Hypothalamus (tissue), 51 donors: ENCODE data around the gene ADAMTSL1.

Experiments
- DNase-seq, 51 donors: peaks; one replicate each; lab custom pipeline; 2025; lab: John Stamatoyannopoulos, UW

Gene ADAMTSL1

DNA sequence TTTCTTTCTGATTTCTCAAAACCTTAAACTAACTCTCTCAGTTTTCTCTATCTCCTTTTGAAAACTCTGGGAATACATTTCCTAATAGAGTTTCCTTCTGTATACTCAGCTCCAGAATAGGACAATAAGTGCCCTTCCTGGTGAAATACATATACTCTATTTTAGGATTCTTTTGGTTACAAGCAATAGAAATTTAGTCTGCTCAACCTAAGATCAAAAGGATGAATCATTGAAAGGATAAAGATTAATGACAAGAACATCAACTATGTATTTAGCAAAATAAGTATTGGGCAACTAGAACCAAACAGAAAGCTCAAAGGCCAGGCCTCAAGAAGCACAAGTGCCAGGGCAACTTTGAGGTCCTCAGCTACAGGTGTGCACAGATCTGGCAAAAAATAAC is 127.1 kb downstream of the ADAMTSL1 start:
- no peak for DNase-seq

- no peak for DNase-seq
These were observed 128.0 kb downstream of the ADAMTSL1 start for GRCh38 chr9:18601956-18602355.

DNA sequence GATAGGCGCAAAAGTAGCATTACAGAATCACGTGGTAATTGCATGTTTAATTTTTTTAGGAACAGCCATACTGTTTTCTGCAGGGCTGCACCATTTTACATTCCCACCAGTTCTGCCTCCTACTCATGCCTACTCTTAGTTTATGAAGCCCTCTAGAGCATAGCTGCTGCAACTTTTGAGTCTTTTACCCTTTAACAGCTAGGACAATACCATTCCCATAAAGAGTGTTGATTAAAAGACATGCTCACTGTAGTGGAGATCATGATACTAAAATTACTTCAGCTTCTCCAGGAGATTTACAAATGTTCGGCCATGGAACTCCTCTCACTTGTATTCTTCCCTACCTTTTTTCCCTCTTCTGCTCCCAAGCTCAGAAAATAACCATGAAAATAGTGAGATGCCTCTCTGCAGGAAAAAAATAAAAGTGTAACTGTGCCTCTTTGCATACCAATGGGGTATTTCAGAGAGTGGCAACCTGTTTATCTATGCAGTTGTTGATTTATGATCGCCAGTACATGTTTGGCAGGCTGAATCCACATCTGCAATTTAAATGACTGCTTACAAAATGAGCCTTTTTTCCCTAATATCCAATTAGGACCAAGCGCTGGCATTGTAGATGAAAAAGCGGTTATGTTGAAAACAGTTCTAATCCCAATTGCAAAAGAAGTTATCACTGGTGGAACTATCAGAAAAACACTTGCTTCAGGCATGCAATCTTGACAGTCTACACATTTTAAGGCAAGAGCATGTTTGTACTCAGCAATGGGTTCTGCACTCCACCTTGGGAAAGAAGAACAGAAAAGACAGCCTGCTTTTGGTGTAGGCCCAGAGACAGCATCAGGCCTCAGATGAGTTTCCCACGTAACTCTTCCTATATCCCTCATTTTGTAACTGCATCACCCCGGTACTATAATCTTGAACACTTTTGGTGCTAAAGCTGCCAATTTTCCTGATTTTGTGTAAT is 131.1 kb downstream of the ADAMTSL1 start:
- DNase-seq: peak in 1 of 51 donors; percentile 17

- peak in 1 of 51 donors; percentile 6 for DNase-seq
These were observed 131.8 kb downstream of the ADAMTSL1 start for GRCh38 chr9:18605766-18606180.

DNA sequence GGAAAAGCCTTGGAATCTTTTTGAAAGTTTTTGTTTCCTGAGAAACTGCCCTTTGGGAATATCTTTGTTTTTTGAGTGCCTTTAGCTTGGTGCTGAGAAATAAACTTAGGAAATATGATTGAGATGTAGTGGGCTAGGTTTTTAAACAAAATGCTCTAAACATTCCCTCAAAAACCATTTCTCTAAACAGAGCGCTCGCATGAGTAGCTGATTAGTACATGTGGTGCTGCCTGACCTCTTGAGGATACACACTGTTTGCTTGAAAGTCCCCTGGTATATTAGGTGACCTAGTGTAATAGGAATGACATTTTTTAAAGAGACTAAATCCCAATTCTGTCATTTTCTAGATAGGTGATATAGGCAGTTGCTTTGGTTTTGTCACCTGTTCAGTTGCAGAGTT is 132.3 kb downstream of the ADAMTSL1 start:
- no peak for DNase-seq

DNA sequence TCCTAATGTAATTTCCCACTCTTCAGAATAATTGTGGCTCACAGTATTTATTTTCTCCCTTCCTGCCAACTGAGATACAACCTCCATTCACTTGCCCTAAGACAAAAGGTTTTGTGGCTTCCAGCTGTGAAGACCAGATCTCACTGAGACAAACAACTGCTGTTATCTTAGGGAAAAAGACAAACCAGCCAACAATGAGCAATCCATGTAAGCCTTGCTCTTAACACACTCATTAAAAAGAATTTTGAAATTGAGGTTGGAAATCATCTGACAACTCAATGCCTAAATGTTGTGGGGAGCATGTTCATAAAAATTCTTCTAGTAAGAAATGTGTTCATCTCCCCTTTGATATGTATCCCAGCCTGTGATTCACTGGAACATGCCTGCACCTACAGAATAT is 132.9 kb downstream of the ADAMTSL1 start:
- no peak for DNase-seq

DNA sequence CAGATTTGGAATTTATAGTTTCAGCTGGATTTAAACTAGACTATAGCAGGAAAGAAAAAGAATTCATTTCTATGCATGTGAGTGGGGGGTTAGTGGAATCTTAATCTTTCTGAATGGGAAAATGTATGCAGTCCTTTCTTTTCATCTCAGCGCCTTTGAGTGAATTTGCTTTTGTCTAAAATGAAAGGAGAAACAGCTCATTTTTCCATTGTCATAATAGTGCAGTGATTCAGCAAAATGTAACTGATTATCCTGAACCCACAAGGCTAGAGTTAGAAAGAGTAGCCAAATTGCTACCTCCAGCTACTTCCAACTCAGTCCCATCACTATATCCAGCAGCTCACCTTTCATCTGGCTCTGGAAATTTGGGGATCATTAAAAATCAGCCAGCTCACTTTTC is 134.4 kb downstream of the ADAMTSL1 start:
- DNase-seq: no peak

DNA sequence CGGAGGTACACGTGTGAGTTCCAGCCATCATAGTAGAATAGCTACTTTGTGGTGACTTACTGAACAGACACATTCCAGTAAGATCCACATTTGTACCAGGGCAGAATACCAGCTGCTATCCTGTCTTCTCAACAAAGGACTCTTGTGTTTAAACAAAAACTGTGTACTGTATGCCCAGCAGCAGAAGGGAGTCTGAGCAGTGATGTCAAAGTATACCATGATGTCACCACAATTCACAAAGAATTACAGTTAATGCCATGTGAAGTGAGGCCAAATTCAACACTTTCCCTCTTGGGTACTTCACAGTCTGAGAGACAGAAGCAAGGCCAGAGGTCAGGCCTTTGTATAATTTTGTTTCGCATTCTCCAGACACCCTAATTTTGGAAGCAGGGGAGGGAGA is 137.0 kb downstream of the ADAMTSL1 start:
- peak in 18 of 51 donors; percentile 5 to 73 (median 24) for DNase-seq

DNA sequence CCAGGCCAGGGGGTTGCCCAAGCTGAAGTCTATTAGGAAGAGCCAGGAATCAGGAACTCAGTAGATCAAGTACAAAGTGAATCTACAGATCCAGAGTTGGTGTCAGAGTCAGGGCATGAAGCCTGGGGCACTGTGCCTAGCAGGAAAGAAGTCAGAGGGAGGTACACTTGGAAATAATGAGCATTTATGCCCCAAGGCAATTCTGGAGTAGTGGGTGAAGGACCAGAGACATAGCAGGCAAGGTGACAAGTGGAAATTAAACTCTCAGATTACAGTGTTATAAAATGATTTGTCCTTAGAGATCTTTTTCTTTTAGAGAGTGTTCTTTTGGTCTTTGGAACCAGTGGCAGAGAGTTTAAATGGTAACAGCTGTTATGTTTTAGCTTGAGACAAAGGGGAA is 138.0 kb downstream of the ADAMTSL1 start:
- no peak for DNase-seq

DNA sequence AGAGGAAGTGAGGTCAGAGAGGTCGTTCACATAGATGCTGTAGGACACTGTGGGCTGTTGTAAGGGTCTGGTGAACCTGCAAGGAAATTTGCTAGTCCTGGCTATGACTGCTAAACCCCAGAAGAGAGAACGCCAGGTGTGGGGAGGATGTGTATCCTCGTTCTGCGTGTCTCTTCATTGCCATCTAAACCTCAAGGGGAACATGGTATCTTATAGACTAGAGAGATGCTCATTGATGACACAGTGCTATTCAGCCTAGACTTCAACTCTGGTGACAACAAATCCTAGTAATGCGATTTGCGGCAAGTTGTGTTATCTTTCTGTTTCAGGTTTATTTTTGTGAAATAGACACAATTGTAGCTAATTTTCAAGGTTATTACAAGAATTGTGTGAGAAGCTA is 140.2 kb downstream of the ADAMTSL1 start:
- no peak for DNase-seq

GRCh38 chr9:18614651-18615050 is 140.7 kb downstream of the ADAMTSL1 start:
- no peak for DNase-seq

GRCh38 chr9:18616976-18617375 is 143.0 kb downstream of the ADAMTSL1 start:
- no peak for DNase-seq

- DNase-seq: no peak
These were observed 143.8 kb downstream of the ADAMTSL1 start for GRCh38 chr9:18617759-18618158.

DNA sequence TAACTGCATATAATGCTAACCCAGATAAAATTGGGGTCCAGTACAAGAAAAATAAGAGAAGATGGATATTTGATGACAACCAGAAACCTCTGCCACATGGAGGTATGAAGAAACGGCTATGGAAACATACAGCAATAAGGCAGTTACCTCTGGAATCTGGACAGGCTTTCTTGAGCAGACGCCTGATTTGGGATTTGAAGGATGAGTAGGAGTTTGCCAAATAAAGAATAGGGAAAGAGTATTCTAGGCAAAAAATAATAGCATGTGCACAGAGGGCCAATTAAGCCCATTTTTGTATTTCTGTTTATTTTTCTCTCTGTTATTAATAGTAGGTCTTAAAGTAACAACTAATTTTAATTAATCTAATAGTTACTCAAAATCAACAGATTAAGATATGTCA is 144.9 kb downstream of the ADAMTSL1 start:
- DNase-seq: no peak

GRCh38 chr9:18622186-18622836 is 148.4 kb downstream of the ADAMTSL1 start:
- DNase-seq: no peak

DNA sequence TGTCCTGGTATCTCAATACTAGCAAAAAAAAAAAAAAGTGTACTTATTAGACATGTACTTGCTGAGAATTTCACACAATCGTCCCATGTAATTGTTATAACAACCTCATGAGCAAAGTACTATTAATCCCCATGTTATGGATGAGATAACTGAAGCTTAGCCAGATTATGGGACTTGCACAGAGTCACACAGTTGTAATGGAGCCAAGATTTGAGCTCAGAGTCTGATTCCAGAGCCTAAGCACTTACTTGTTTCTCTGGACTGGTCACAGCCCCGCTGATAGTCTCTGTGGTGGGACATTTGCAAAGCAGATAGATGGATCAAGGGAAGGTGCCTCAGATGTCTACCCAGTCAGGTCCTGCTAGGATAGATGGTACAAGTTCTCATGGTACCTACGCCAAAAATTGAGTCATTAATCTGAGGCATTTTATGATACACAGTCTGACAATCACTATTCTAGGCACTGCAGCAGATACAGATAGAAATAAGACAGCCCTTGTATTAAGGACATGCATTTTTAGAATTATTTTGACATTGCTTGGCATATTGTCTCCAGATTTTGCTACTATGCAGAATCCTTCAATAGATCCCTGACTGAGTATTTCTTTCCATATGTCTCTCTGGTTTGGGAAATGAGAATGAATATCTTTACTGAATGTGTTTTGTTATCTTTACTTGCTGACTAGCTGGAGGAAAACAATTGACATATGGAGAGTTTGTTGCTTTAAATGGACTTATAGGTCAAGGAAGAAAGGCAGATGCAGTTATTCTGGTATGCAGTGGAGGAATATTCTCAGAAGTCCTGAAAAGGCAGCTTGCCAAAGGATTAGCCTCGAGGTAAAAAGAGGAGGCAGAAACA is 149.5 kb downstream of the ADAMTSL1 start:
- no peak for DNase-seq

DNA sequence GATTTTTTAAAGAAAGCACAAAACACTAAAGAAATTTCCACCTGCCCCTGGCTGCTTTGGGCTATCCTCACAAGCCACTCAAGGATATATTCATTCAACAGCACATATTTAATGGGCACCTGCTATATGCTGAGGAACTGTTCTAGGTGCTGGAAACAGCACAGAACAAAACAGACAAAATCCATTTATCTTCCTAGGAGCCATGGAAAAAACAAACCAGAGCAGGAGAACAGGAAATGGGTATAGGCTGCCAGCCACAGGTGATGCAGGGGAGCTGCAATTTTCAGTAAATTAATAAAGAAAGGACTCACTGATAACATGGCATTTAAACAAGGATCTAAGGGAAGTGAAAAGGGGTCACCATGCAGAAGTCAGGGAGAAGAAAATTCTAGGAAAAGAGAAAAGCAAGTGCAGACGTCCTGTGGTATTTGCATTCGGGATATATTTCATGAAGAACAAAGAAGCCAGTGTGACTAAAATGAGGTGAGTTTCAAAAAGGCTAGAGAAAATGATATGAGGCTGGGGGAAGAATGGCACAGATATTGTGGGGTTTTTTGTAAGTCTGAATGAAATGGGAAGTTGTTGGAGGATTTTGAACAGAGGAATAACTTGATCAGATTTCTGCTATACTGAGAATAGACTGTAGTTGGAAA is 152.2 kb downstream of the ADAMTSL1 start:
- no peak for DNase-seq

DNA sequence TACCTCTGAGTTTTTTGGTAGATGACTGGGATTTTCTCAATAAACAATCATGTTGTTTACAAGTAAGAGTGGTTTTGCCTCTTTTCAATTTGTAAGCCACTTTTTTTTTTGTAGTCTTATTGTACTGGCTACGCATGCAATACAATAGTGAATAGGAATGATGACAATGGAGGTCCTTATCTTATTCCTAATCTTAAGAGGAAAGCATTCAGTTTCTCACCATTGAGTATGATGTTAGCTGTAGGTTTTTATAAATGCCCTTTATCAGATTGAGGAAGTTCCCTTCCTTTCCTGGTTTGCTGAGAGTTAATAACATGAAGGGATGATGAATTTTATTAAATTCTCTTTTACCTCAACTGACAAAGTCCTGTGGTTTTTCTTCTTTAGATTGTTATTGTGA is 155.2 kb downstream of the ADAMTSL1 start:
- DNase-seq: no peak

DNA sequence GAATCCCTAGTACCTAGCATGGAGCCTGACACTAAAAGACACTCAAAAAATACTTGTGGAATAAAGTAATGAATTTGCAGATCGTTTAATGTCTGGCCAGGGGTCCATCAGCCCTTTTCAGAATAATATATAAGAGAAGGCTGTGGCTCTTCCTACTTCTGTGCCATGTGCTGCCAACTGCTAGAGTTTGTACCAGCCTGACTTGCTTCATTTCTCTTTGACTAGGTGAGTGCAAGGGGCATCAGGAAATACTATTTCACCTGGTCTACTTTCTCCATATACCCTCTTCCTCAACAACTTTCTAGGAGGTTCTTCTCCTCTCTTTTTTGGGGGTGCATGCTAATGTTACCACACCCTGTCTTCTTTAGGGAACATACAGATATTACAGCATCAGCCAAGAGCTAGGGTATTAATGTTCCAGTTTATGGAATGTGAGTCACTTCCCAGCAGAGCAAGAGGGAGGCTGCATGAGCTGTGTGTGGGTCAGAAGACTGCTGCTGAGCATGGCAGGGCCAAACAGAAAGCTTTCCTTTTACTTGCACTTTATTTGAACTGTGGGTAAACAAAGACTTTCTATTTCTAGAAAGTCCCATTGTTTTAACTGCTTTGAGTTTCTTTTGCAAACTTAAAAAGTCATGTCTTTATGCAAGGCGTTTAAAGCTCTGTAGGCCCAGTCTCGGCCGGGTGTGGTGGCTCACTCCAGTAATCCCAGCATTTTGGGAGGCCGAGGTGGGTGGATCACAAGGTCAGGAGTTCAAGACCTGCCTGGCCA is 158.9 kb downstream of the ADAMTSL1 start:
- peak in 1 of 51 donors; percentile 4 for DNase-seq

- DNase-seq: no peak
These were observed 162.8 kb downstream of the ADAMTSL1 start for GRCh38 chr9:18636781-18637180.
